ENCODE measurements around the gene RARRES1.

RARRES1 gene

DNA sequence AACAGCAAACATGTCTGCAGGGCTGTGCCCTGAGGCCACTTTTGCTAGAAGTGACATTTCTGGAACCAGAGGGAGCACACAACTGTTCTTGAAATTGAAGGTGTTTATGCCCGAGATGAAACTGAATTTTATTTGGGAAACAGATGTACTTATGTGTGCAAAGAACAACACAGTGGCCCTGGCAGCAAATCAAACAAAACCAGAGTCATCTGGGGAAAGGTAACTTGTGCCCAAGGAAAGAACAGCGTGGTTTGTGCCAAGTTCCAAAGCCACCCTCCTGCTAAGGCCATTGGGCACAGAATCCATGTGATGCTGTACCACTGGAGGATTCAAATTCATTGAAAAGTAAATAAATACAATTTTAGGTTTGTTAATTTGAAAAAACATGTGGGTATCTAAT lies 31.2 kb upstream of the RARRES1 start:
- no peak for DNase-seq

GRCh38 chr3:158762701-158763100 lies 30.4 kb upstream of the RARRES1 start:
- no peak for DNase-seq

DNA sequence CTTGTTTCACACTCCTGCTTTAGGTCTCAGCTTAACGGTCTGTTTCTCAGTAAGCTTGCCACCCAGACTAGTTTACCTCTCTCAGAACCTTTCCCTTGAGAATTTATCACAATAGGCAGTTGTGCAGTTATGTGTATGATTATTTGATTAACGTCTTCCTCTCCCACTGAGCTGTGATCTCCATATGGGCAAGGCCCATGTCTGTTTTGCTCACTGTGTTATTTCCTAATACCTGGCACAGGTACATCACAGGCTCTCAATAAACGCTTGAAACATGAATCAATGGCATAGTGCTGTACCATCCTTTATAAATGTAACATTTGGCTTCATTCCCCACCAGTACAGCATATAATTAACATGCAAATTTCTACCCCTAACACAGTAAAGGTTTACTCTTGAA lies 29.1 kb upstream of the RARRES1 start:
- no peak for DNase-seq

GRCh38 chr3:158755421-158755820 lies 23.2 kb upstream of the RARRES1 start:
- DNase-seq, result no peak

GRCh38 chr3:158753854-158754253 lies 21.6 kb upstream of the RARRES1 start:
- DNase-seq, result no peak

DNA sequence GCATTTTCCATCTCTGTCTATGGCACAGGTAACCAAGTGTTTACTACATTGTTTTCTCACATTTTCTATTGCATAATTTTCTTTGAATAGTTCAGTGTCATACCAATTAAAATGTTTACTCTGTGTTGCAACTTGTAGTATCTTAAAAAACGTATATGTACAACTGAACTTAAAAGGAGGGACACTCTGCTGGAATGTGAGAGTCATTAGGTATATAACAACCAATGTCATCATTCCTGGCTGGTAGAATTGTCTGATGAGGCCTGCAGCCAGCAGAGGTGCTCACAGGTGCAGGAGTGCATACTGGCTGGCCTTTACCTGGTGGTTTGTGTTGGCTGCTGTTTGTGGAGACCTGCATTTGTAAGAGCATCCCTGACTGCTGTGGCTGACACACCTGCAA lies 19.1 kb upstream of the RARRES1 start:
- DNase-seq, result no peak

GRCh38 chr3:158750016-158750415 lies 17.8 kb upstream of the RARRES1 start:
- no peak for DNase-seq

DNA sequence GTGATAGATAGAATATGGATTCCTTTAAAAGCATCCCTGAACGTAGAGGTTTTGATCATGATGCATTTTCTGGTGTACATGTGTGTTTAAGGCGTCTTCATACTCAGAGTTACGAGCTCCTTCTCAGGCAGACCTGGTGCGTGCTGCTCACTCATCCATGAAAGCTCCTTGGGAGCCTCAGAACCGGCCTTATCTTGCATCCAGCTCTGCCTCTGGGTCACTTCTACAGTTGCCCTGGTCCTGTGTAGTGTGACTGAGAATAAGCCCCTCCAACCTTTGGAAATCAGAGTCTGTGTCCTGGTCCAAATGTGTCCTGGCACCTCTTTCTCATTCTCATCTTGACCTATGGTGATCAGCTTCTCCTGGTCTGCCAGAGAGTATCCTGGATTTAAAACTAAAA lies 17.3 kb upstream of the RARRES1 start:
- DNase-seq, result no peak

DNA sequence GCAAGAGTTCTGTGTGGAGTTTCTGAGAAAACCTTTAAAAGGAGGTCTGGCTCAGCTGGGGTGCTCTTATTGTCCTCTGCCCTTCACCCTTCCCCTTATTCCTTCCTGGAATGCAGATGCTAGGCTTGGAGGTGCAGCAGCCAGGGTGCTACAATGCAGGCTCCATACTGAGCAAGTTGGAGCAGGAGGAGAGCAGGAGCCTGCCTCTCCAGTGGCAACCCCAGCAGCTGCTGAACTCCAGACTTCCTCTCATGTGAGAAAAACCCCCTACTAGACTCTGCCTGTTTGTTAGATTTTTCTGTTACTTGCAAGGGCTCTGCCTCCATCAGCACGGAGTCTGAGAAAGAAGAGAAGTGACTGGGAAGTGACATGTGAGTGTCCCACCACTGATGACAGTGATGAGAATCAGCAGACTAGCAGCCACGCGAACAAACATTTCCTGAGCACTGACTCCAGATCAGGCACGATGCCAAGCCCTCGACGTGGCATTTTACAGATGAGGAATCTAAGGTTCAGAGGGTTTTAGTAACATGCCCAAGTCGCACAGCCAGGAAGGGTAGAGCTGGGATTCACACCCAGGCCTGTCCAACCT lies 16.1 kb upstream of the RARRES1 start:
- no peak for DNase-seq

GRCh38 chr3:158747417-158747816 lies 15.2 kb upstream of the RARRES1 start:
- no peak for DNase-seq

GRCh38 chr3:158745551-158745950 lies 13.3 kb upstream of the RARRES1 start:
- DNase-seq, result no peak

- no peak for DNase-seq
These were observed 12.5 kb upstream of the RARRES1 start for GRCh38 chr3:158744567-158745288.

- DNase-seq, result no peak
These were observed 11.7 kb upstream of the RARRES1 start for GRCh38 chr3:158743664-158744566.

DNA sequence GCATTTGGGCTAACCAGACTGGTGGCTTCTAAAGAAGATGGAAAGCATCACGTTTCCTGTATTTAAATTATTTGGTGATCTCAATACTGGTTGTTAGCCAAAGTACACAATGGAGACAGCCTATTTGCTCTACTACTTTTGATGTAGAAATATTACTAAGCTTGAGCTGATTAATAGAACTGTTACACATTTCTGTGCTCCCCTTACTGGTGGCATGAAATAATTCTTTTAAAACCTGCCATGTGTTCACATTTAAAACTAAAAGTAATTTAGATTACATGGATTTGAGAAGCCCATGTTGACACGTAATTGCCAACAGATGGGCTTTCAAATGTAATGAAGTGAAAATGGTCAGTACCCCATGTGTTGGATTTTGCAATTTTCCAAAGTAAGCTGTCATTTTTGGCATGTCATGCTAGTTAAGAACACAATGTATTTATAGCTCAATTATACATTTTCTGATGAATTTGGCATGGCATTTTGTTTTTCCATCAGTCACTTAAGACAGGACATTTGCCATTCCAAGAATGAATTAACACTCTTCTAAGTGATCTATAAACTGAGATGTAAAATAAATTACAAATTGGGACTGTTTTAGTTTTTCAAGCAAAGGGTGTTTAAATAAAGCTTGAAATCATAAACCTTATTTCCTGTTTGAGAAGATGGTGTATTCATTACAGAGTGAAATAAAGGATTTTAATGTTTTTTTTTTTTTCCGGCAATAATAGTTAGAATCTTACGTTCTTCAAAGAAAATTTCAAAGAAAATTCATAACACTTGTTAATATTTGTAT lies 10.8 kb upstream of the RARRES1 start:
- no peak for DNase-seq

- no peak for DNase-seq
These were observed 7.4 kb upstream of the RARRES1 start for GRCh38 chr3:158739661-158740060.

DNA sequence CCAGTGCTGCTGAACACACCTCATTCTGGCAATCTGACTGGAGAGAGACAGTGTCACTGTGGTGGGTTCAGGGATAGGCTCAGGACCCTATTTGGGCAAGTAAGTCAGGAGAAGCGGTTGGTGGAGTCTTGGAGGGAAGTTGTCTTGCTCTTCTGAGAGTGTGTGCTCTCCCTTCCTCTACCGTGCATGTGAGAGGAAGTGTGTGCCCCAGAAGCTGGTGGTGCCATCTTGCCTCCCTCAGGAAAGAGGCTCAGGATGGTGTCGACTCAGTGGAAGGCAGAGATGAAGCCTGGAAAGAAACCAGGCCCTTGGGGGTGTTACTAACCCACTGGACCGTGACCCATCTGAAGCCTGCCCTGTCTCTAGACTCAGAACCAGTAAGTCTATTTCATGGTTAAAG lies 6.8 kb upstream of the RARRES1 start:
- DNase-seq, result no peak

- DNase-seq, result no peak
These were observed 6.4 kb upstream of the RARRES1 start for GRCh38 chr3:158738653-158739052.

DNA sequence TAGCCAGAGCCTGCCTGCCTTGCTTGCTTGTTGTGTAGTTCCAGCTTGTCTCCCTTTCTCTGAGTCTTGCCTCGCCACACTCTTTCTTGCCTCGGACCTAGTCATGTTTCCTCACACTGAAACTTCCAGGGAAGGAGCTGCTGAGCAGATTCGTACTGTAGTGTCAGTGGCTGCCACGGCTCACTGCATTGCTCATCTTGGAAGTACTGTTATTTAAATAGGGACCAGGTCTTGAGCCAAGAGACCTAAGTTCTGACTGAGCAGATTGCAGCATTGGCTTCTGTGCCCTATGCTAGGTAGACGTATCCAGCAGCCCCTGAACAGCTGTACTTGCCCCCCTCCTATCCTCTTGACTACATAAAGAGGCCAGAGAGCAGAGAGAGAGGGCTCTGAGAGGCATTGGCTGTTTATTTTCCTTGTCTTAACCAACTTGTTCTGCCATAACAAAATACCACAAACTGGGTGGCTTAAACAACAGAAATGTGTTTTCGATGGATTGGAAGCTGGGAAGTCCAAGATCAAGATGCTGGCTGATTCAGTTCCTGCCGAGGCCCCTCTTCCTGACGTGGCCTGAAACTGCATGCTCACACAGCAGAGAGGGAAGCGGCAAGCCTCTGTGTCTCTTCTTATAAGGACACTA lies 5.8 kb upstream of the RARRES1 start:
- DNase-seq, result peak; percentile 57

DNA sequence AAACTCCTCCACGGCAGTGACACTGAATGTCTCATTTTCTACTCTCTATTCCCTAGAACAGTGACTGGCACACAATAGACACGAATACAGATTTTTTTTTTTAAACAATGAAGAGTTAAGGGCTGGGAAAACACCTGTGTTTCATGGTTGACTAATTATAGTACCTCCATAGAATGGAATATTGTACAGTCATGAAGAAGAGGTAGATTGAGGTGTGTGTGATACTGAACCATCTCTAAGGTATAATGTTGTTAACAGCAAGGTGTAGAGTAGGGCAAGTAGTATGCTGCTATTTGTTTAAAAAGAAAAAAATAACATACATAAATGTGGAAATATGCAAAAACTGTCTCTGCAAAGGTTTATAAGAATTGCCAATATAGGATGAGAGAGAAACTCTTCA lies 5.2 kb upstream of the RARRES1 start:
- no peak for DNase-seq

DNA sequence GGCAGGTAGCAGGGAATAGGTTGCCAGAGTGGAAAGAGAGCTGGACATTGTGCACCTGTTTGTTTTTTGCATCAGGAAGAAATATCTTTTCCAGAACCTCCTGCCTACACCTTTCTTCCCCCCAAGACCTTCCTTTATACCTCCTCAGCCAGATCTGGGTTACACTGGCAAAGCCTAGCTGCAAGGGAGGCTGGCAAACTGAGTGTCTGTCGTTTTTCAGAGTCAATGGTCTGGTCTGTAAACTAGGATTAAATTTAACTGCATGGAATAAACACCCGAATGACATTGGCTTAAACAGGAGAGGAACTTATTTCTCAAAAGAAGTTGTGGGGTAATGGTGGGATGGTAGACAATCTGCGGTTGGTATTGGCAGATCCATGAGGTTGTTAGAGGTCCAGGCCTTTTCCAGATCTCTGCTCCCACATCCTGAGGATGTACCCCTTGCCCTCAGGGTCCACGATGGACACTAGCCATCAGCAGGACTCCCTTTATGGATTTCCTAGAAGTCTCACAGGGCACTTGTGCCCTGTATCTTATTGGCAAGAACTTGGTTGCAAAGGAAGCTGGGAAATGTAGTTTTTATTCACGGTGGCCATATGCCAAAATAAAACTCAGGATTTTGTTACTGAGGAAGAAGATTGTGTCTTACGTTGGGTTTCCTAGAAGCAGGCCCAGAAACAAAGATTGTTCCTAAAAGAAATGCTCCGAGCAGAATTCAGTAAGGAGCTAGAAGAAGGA lies 3.2 kb upstream of the RARRES1 start:
- DNase-seq, result no peak

DNA sequence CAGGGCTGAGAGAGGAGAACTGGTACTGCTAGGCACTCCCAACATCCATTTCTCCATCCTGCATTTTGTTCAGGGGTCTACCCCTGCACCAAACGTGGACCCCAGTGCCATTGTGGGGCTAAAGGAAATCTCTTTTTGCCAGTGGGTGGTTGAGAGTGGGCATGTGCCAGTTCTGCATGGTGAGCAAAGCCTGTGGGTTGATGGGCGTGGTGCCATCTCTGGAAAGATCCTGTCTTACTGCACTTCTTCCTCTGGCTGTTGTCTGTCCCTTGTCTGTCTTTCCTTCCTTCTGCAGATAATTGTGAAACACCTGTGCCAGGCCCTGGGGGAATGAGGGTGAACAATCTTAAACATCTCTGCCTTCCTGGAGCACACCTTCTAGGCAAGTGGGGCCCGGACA lies 1.4 kb upstream of the RARRES1 start:
- DNase-seq, result no peak

DNA sequence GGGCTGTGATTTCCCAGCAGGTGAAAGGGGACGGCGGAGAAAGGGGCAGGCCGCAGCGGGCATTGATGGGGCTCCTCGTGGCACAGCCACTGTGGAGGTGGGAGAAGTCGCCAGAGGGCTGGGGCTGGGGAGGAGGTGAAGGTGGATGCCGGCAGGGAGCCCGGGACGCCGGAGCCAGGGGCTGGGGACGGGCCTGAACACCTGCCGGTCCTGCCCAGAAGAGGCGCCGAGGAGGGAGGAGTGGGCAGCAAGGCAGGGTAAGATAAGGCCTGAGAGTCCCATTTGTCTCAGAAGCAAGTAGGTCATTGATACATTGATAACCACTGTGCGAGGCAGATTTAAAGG lies 571 bp upstream of the RARRES1 start:
- DNase-seq, result no peak
